Endodermal cell (in vitro differentiated cells): ENCODE measurements around the gene TGFBR3. TPM values are rescaled to one million over a fixed set of nuclear protein-coding genes. Genes with fewer than 3 reads are reported as not detected.

Experiments
- DNase-seq: peaks from one replicate; pipeline ENCODE4 v3.0.0-alpha.2; 2017
- H3K27ac ChIP-seq: 2 replicates; pipeline ENCODE4 v1.5.1; 2013; ENCODE audit warnings: mild to moderate bottlenecking, low read depth, low read length, moderate library complexity
- H3K27me3 ChIP-seq: 2 replicates; pipeline ENCODE4 v1.6.1; 2013; ENCODE audit warnings: mild to moderate bottlenecking, low read length, moderate library complexity; ENCODE audit not compliant: insufficient read depth, control insufficient read depth, poor library complexity, severe bottlenecking
- H3K36me3 ChIP-seq: 2 replicates; pipeline ENCODE4 v1.7.0; 2013; ENCODE audit warnings: mild to moderate bottlenecking, low read length, moderate library complexity; ENCODE audit not compliant: control insufficient read depth, insufficient read depth
- H3K4me1 ChIP-seq: one replicate; pipeline ENCODE4 v1.7.0; 2013; ENCODE audit warnings: low read length; ENCODE audit not compliant: control insufficient read depth, insufficient read depth
- H3K4me3 ChIP-seq: 2 replicates; pipeline ENCODE4 v1.5.1; 2013; ENCODE audit warnings: mild to moderate bottlenecking, low read length, moderate library complexity
- H3K9ac ChIP-seq: 2 replicates; pipeline ENCODE4 v1.6.1; 2013; ENCODE audit warnings: mild to moderate bottlenecking, low read length, moderate library complexity; ENCODE audit not compliant: poor library complexity, severe bottlenecking; ENCODE audit errors: extremely low read depth
- H3K9me3 ChIP-seq: 2 replicates; pipeline ENCODE4 v1.6.1; 2013; ENCODE audit warnings: mild to moderate bottlenecking, low read length, moderate library complexity; ENCODE audit not compliant: control insufficient read depth
- H3K27ac Mint-ChIP-seq: 2 replicates; pipeline ENCODE4 v1.8.0; 2020; ENCODE audit warnings: mixed read lengths
- H3K27me3 Mint-ChIP-seq: 2 replicates; pipeline ENCODE4 v1.8.0; 2021; ENCODE audit warnings: mild to moderate bottlenecking, mixed read lengths; ENCODE audit not compliant: insufficient read depth
- H3K36me3 Mint-ChIP-seq: 2 replicates; pipeline ENCODE4 v1.8.0; 2020; ENCODE audit warnings: low read depth, mixed read lengths
- H3K4me1 Mint-ChIP-seq: 2 replicates; pipeline ENCODE4 v1.8.0; 2020; ENCODE audit warnings: mixed read lengths
- H3K4me3 Mint-ChIP-seq: 2 replicates; pipeline ENCODE4 v1.8.0; 2020; ENCODE audit warnings: mild to moderate bottlenecking, moderate library complexity, mixed read lengths
- H3K9me3 Mint-ChIP-seq: 2 replicates; pipeline ENCODE4 v1.8.0; 2020; ENCODE audit warnings: mild to moderate bottlenecking, mixed read lengths
- WGBS, 2 experiments: methylation state at CpG; one replicate each; pipeline versions ENCODE4 v1.1.5 to v1.1.7; 2013; ENCODE audit warnings: missing lambda C conversion rate in 2 of 2, mixed read lengths in 1 of 2; ENCODE audit not compliant: insufficient coverage in 1 of 2, insufficient read length in 1 of 2; 5-methylcytosine and 5-hydroxymethylcytosine counted together
- total RNA-seq, 2 donors: library from RNA; stranded (reverse); fragmentation: NEBNext Ultra II Directional in 1 of 2; extraction: Animal tissue kit (Norgen Biotek cat#: 25700) in 1 of 2; gene quantifications; 2 replicates in 1 of 2; 3 replicates in 1 of 2; pipeline ENCODE4 v1.2.1, GENCODE V29; 2021
- TF ChIP-seq, protein P1 (sequence below): fragments of 200-600 bp; sonication (generic); conservative IDR thresholded peaks from 2 replicates; pipeline ENCODE4 v1.5.0; 2021; ENCODE audit warnings: antibody characterized with exemption, mild to moderate bottlenecking

The TGFBR3 gene
- total RNA-seq, 2 donors from 2014 or later = 8.1 to 8.5 TPM

DNA sequence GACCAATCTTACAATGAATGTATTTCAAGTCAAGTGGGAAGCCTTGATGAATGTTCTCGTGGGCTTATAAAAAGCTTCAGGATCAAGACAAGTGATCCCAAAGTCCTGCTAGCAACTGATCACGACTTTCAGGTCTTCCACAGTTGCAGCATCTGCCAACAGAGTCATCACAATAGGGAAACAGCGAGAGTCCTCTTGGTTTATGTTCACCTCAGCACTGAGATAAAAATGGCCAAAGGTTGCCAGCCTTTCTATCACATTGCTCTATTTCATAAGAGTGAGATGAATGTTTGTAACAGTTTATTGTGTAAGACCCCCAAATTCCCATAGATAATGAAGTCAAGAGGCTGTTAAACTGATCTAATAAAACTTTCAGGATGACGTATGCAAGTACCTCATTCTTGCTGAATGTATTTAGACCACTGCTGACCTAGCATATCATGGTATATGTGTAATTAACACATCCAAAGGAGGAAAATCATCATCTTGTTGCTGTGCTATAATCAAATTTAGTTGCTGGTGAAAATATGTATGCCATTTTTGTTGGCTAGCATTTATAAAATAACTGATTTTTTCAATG is 150.6 kb downstream of the TGFBR3 start:
- no peaks in the 10 kb centered on the region for H3K9me3 Mint-ChIP-seq
- peaks cover 6% of the 10 kb centered on the region for H3K4me1 ChIP-seq
- WGBS, 2 experiments = 87 to 92% methylated on average over 3 to 4 of the region's 4 CpGs
- no peak overlapping the region for H3K27ac ChIP-seq
- H3K4me3 Mint-ChIP-seq = no peak overlapping the region
- H3K4me3 ChIP-seq = no peak overlapping the region
- H3K27me3 ChIP-seq = no peaks in the 10 kb centered on the region
- no peaks in the 10 kb centered on the region for H3K36me3 Mint-ChIP-seq
- no peaks in the 10 kb centered on the region for H3K36me3 ChIP-seq
- peaks cover 13% of the 10 kb centered on the region for H3K4me1 Mint-ChIP-seq
- H3K9me3 ChIP-seq = no peaks in the 10 kb centered on the region
- no peaks in the 10 kb centered on the region for H3K27me3 Mint-ChIP-seq
- H3K9ac ChIP-seq = no peak overlapping the region
- TF ChIP-seq, protein P1, sequence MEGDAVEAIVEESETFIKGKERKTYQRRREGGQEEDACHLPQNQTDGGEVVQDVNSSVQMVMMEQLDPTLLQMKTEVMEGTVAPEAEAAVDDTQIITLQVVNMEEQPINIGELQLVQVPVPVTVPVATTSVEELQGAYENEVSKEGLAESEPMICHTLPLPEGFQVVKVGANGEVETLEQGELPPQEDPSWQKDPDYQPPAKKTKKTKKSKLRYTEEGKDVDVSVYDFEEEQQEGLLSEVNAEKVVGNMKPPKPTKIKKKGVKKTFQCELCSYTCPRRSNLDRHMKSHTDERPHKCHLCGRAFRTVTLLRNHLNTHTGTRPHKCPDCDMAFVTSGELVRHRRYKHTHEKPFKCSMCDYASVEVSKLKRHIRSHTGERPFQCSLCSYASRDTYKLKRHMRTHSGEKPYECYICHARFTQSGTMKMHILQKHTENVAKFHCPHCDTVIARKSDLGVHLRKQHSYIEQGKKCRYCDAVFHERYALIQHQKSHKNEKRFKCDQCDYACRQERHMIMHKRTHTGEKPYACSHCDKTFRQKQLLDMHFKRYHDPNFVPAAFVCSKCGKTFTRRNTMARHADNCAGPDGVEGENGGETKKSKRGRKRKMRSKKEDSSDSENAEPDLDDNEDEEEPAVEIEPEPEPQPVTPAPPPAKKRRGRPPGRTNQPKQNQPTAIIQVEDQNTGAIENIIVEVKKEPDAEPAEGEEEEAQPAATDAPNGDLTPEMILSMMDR = no peak
- H3K27ac Mint-ChIP-seq = no peak overlapping the region
- no peak for DNase-seq

DNA sequence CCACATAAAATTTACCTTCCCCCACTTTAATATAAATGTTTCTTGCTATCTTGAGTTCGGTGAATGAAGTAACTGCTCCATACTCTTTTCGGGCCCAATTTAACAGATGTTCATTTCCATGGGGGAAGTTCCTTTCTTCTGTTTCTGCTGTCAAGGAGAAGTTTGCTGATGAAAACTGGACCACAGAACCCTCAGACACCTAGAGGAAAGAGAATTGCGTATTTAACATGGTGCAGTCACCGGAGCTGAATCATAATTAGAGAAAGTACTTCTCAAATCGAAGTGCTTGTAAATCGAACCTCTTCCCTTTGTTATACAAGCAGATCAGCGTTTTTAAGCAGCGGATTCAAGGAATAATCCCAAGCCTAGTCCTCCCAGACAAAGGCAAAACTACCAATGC is 151.2 kb downstream of the TGFBR3 start:
- H3K9ac ChIP-seq = no peak overlapping the region
- no peaks in the 10 kb centered on the region for H3K27me3 ChIP-seq
- H3K4me3 ChIP-seq = no peak overlapping the region
- Mint-ChIP-seq H3K27me3 (no peaks in the 10 kb centered on the region), H3K9me3 (no peaks in the 10 kb centered on the region), H3K36me3 (no peaks in the 10 kb centered on the region), H3K27ac (no peak overlapping the region), H3K4me3 (no peak overlapping the region), H3K4me1 (peaks cover 13% of the 10 kb centered on the region)
- WGBS, 2 experiments = 81 to 86% methylated on average over 8 of the region's 8 CpGs
- no peak overlapping the region for H3K27ac ChIP-seq
- no peak for DNase-seq
- TF ChIP-seq, protein P1 = no peak
- H3K4me1 ChIP-seq = peaks cover 6% of the 10 kb centered on the region
- no peaks in the 10 kb centered on the region for H3K9me3 ChIP-seq
- H3K36me3 ChIP-seq = no peaks in the 10 kb centered on the region

GRCh38 chr1:91733108-91733710 is 152.7 kb downstream of the TGFBR3 start:
- peaks cover 13% of the 10 kb centered on the region for H3K4me1 Mint-ChIP-seq
- DNase-seq = no peak
- H3K9me3 Mint-ChIP-seq = no peaks in the 10 kb centered on the region
- Histone ChIP-seq H3K27me3 (no peaks in the 10 kb centered on the region), H3K27ac (no peak overlapping the region), H3K9me3 (no peaks in the 10 kb centered on the region), H3K9ac (no peak overlapping the region), H3K4me3 (no peak overlapping the region), H3K36me3 (no peaks in the 10 kb centered on the region), H3K4me1 (peaks cover 6% of the 10 kb centered on the region)
- H3K4me3 Mint-ChIP-seq = no peak overlapping the region
- TF ChIP-seq, protein P1 = no peak
- WGBS, 2 experiments = 81 to 85% methylated on average over 6 to 8 of the region's 8 CpGs
- no peaks in the 10 kb centered on the region for H3K27me3 Mint-ChIP-seq
- no peak overlapping the region for H3K27ac Mint-ChIP-seq
- H3K36me3 Mint-ChIP-seq = no peaks in the 10 kb centered on the region
